ENCODE data around the gene TBL1XR1.

TBL1XR1 gene

DNA sequence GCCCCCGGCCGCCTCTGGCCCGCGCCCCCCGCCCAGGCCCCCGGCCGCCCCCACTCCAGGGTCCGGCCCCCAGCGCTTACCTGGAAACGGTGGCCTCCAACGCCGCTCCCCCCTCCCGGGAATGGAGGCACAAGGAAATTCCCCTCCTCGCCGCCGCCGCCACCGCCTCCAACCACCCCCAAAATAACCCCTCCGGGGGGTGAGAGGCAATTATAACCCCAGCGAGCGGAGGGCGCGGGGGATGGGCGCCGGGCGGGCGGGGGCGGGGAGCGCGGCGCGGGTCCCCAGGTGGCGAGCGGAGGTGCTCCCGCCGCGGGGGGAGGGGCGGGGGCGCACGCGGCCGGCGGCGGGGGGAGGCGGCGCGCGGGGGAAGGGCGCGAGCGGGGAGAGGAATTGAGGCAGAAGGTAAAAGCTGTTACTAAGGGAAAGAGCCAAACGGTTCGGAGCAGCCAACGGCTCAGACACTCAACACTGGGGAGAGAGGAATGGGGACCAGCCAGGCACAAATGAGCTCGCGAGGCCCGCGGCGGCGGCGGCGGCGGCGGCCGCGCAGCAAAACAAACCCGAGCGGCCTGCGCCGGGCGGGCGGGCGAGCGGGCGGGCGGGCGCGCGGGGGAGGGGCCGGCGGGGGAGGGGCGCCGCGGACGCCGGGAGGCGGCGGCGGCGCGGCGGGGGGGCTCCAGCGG lies at the start of gene TBL1XR1:
Gene TBL1XR1, minus strand, starts transcription at position 442 of the 686 bp plus-strand sequence. CDS start 132,505 bp downstream, outside the sequence.
- FAIRE-seq, result no peak

DNA sequence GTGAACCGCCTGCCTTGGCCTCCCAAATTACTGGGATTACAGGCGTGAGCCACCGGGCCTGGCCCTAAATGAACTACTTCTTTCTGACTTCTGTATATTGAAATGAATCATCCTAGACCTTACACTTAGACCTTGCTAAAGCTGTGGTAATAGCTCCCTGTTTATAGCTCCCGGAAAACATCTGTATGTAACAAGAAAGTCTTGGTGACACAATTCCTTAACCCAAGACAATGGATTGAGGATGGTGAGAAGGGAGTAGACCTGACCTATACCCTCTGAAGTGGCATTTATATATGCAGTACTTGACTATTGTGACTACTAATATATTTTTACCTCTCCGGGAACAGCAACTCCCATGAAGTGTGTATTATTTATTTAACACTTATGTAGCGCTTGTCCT lies 48.0 kb upstream of the TBL1XR1 start:
- no peak for FAIRE-seq

GRCh38 chr3:177244606-177245005 lies 47.3 kb upstream of the TBL1XR1 start:
- no peak for FAIRE-seq

GRCh38 chr3:177238686-177239216 lies 41.5 kb upstream of the TBL1XR1 start:
- no peak for FAIRE-seq

DNA sequence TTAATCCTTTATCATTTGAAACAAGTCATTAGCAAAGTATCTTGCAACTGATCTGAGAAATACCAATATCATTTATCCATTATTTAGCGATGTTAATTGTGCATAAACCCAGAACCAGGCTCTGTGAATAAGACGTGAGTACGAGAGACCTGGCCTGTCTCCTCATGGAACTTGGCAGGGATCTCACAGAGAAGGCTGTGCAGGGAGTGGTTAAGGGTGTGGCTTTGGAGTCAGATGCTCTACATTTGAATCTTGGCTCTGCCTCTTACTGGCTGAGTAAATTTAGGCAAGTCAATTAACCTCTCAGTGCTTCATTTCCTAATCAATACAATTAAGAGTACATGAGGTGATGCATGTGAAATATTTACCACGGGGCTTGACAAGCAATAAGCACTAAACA lies 39.9 kb upstream of the TBL1XR1 start:
- FAIRE-seq, result no peak

GRCh38 chr3:177236704-177237103 lies 39.4 kb upstream of the TBL1XR1 start:
- no peak for FAIRE-seq

- no peak for FAIRE-seq
These were observed 36.8 kb upstream of the TBL1XR1 start for GRCh38 chr3:177234121-177234520.

DNA sequence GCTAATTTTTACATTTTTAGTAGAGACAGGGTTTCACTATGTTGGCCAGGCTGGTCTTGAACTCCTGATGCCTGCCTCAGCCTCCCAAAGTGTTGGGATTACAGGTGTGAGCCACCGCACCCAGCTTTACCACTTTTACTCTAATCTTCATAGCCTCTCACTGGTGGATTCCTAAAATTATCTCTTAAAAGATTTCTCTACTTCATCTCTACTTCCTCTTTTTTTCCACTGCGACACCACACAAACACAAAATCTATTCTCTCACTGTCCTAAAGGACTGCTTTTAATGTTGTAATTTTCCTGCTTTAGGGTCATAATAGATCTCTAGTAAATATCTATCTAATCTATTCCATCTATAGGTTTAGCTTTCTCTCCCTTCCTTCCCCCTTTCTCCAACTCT lies 34.0 kb upstream of the TBL1XR1 start:
- no peak for FAIRE-seq

GRCh38 chr3:177230641-177231040 lies 33.4 kb upstream of the TBL1XR1 start:
- no peak for FAIRE-seq

- no peak for FAIRE-seq
These were observed 32.5 kb upstream of the TBL1XR1 start for GRCh38 chr3:177229791-177230190.

DNA sequence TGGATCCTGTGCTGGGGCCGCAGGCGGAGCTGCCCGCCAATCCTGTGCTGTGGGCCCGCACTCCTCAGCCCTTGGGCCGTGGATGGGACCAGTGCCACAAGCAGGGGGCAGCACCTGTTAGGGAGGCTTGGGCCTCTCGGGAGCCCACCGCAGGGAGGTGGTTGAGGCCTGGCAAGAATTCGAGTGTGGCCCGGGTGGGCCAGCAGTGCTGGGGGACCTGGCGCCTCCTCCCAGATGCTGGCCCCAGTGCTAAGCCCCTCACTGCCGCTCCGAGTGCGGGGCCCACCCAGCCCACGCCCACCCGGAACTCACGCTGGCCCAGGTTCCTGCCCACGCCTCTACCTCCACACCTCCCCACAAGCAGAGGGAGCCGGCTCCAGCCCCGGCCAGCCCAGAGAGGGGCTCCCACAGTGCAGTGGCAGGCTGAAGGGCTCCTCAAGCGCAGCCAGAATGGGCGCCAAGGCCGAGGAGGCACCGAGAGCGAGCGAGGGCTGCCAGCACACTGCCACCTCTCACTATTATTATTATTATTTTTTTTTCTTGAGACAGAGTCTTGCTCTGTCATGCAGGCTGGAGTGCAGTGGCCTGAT lies 31.4 kb upstream of the TBL1XR1 start:
- FAIRE-seq, result no peak

GRCh38 chr3:177224414-177224813 lies 27.1 kb upstream of the TBL1XR1 start:
- FAIRE-seq, result no peak

DNA sequence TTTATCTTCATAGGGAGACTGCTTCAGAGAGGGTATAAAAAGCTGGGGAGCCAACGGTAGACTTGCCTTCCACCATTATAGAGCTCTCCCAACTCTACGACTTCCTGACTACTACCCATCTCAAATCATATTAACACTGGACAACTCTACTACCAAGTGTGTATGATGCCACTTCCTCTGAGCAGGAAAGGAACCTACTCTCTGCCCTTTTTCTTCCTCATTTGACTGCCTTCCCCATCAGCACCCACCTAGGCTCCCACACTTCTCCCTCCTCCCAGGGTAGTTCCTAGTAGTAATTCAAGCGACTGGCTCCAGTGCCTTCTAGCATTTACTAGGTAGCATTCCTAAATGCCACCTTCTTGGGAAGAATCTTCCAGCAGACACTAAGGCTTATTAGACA lies 24.5 kb upstream of the TBL1XR1 start:
- FAIRE-seq, result no peak

GRCh38 chr3:177220136-177220974 lies 23.1 kb upstream of the TBL1XR1 start:
- FAIRE-seq, result no peak

DNA sequence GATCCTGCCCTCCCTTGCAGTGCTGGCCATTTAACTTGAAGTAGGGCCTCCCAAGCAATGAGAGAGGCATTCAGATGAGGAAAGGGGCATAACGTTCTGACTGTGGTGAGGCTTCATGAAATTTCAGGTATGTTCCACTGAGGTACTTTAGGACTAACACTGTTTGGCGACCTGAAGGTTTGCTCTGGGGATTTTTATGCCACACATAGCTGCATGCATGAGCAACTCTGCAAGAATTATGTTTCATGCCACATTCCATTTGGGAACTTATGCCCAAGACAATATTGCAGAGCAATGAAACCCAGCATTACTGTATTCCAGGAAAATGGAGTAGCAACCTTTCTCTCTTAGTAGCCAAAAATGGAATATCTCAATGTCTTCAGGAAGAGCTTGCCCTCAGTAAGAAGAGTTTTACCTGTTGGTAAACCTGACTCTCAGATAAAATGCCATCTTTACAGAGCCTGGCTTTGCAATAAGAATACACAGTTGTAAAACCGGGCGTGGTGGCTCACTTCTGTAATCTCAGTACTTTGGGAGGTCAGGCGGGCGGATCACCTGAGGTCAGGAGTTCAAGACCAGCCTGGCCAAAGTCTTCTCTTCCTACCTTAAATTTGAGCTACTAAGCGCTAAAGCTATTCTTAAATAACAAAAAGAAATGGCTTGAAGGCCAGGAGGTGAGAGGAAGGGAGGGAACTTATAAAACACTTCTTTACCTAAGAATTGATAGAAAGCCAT lies 16.7 kb upstream of the TBL1XR1 start:
- no peak for FAIRE-seq

DNA sequence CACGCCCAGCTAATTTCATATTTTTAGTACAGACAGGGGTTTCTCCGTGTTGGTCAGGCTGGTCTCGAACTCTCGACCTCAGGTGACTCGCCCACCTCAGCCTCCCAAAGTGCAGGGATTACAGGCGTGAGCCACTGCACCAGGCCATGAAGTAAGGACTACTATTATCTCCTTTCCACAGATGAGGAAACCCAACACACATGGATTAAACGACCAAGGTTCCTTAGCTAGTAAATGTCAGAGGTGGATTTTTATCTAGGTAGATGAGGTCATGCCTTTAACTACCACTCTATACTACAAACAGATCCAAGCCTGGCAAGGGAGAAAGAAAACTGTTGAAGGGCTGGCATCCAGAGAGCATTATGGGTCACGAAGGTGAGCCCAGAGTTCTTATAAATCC lies 15.5 kb upstream of the TBL1XR1 start:
- FAIRE-seq, result no peak

- no peak for FAIRE-seq
These were observed 15.0 kb upstream of the TBL1XR1 start for GRCh38 chr3:177212278-177212610.

DNA sequence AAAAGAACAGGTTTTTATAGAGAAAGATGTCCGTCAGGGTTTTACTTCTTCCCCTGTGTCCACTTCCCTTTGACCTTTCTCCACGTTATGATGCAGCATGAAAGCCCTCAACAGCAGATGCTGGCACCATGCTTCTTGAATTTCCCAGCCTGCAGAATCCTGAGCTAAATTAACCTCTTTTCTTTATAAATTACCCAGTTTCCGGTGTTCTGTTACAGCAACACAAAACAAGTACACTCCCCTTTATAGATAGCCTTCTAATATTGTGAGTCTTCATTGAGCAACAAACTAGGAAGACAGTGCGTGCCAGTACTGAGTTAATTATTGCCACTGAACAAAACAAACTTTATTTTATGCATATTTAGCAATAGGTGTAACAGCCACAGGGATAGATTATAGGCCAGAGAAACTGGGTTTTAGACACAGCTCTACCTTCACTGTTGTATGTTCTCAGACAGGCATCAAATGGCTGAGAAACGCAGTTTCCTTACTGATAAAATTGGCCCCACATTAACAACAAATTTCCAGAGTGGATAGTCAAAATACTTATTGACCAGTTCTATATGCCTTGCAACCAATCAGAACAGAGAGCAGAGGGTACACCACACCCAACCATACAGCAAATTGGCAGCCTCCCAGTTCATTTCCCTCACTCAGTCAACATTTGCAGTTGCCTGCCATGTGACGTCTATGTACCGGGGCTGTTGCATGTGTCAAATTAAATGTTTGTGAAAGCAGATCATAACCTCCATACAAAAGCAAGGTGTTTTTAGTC lies 14.4 kb upstream of the TBL1XR1 start:
- no peak for FAIRE-seq

- FAIRE-seq, result no peak
These were observed 13.6 kb upstream of the TBL1XR1 start for GRCh38 chr3:177210744-177211502.

DNA sequence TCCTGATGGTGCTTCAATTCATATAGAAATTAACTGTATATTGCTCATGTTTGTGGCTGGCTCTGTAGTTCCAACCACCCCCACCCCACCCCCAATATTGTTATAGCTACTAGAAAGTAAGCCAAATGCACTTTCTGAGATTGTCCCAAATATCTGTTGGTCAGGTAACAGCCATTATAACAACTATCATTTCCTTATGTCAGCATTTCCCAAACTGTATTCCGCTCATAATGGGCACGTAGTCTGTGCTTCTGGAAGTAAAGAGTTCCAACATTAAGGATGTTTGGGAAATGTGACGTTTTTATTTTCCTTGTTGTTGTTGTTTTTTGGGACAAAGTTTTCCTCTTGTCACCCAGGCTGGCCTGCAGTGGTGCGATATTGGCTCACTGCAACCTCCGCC lies 12.2 kb upstream of the TBL1XR1 start:
- FAIRE-seq, result no peak

GRCh38 chr3:177208781-177209180 lies 11.5 kb upstream of the TBL1XR1 start:
- no peak for FAIRE-seq

GRCh38 chr3:177208223-177208622 lies 10.9 kb upstream of the TBL1XR1 start:
- FAIRE-seq, result no peak
